HG03103 (cell line): ENCODE data around the gene AHCYL2.
"Not testable (repeated sequence)": the region's sequence is repeated elsewhere in the genome, so short reads cannot be mapped to it uniquely, and the experiment has no call there.

Source experiments
- ATAC-seq: cut with Tn5 transposase; IDR thresholded peaks from one replicate; pipeline ENCODE4 v1.9.1; 2021; ENCODE audit warnings: low read depth; ENCODE audit not compliant: unreplicated experiment

The AHCYL2 gene

DNA sequence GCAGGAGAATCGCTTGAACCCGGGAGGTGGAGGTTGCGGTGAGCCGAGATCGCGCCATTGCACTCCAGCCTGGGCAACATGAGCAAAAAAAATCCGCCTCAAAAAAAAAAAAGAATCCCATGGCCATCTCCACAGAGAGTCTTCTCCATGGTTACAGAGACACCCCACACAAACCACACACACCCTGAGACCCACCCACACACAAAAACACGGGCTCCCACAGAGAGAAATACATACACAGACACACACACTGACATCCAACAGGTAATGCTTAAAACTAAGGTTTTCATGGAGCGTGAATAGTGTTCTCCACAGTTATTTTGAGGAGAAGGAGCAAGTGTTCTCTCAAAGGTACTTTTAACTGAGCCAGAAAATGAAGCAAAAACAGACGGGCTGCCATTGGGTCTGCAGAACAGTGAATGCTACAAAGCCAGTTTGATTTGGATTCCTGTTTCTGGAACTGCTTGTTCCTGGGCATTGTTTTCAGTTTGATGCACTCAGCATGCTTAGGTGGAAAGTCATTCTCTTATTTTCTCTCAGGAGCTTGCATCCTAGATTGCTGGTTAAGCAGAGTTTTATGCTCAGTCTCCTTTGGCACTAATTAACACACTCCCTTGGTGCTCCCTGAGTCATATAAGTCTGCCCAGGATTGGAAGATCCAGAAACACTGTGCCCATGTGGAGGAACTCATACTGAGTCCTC lies 15.4 kb downstream of the AHCYL2 start:
- ATAC-seq = no peak

DNA sequence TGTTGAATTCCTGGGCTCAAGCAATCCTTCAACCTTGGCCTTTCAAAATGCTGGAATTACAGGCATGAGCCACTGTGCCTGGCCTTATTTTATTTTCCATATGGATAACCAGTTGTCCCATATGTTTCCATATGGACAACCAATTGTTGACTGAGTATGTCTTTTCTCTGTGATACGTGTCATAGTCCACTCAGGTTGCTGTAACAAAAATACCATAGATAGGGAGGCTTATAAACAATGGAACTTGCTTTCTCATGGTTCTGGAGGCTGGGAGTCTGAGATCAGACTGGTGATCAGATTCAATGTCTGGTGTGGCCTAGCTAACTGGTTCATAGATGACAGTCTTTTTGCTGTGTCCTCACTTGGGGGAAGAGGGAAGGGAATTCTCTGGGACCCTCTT lies 19.4 kb downstream of the AHCYL2 start:
- no peak for ATAC-seq

DNA sequence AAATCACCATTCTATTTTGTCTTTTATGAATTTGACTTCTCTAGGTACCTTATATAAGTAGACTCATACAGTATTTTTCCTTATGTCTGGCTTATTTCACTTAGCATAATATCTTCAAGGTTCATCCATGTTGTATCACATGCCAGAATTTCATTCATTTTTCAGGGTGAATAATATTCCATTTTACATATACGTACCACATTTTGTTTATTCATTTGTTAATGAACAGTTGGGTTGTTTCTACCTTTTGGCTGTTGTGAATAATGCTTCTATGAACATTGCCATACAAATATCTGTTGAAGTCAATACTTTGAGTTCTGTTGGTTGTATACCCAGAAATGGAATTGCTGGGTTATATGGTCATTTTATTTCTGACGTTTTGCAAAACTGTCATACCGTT lies 20.7 kb downstream of the AHCYL2 start:
- ATAC-seq = no peak

DNA sequence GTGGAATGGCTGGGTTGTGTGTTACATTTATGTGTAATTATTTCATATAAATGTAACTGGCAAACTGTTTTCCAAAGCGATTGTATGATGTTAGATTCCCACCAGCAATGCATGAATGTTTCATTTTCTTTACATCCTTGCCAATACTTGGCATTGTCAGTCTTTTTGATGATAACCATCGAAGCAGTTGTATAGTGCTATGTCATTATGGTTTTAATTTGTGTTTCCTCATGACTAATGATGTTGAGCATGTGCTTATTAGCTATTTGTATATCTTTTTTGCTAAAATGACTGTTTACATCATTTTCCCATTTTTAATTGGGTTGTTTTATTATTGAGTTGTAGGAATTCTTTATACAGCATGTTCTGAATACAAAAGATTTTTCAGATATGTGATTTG lies 22.3 kb downstream of the AHCYL2 start:
- ATAC-seq = no peak

DNA sequence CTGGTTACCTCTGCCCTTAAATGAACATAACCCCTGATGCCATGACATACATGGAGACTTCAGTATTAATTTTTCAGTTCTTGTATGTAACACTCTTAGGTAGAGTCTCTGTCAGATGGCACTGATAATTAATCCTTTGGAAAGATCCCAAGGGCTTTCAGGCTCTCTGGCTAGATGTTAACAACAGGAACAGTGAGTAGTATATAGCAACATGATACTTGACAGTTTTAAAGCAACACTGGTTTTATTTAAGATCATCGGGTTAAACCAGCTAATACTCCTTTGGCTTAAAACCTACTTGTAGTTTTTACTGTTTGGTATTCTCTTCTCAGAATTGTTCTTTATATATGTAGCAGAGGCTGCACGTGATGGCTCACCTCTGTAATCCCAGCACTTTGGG lies 27.3 kb downstream of the AHCYL2 start:
- ATAC-seq = no peak

DNA sequence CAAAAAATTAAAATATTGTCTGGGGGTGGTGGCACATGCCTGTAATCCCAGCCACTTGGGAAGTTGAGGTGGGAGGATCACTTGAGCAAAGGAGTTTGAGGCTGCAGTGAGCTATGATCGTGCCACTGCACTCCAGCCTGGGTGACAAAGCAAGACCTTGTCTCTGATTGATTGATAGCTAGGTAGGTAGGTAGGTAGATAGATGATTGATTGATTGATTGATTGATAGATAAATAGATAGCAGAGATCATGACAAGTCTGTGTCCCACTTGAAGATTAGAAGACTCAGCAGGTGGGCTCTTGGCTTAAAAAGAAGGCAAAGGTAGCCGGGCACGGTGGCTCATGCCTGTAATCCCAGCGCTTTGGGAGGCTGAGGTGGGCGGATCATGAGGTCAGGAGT lies 27.8 kb downstream of the AHCYL2 start:
- not testable (repeated sequence) for ATAC-seq

DNA sequence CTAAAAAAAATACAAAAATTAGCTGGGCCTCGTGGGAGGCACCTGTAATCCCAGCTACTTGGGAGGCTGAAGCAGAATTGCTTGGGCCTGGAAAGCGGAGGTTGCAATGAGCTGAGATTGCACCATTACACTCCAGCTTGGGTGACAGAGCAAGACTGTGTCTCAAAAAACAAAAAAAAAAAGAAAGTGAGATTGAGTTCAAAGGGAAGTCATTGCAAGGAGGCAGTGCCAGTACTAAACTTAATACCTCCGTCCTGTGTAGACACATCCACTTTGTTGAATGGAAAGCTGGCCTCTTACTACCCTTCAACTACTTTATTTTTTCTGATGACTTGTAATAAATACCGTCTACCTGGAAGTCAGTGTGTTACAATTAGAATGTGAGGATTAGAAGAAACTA lies 31.0 kb downstream of the AHCYL2 start:
- ATAC-seq = no peak

DNA sequence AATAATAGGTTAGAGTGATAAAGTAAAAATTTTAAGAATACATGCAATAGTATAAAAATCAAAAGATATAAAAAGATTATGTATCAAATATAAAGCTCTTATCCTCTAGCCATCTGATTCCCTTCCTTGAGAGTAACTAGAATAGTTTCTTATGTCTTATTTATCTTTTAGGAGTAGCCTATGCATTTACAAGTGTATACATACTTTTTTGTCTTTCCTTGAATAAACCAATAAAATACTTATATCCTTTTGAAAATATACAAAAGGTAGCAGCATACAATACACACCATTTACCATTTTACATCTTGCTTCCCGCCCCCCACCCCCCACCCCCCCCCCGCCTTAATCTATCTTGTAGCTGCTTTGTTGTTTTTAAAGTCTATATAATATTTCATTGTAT lies 31.4 kb downstream of the AHCYL2 start:
- ATAC-seq = no peak

DNA sequence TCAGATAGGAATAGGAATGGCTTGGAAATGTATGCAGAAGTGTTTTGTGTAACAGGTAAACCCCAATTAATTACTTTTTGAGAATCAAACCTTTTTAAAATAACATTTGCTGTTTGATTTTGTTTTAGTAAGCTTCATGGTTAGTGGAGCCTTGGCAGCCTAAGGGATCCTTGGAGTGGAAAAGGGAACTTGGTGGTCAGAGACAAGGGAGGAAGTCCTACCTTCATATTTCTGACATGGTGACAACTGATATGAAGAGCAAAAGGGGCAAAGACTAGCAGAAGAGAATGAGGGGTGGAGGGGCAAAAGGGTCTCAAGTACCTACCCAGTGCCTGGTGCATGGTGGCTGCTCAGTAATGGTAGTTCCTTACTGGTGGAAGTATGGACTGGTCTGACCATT lies 32.3 kb downstream of the AHCYL2 start:
- no peak for ATAC-seq

DNA sequence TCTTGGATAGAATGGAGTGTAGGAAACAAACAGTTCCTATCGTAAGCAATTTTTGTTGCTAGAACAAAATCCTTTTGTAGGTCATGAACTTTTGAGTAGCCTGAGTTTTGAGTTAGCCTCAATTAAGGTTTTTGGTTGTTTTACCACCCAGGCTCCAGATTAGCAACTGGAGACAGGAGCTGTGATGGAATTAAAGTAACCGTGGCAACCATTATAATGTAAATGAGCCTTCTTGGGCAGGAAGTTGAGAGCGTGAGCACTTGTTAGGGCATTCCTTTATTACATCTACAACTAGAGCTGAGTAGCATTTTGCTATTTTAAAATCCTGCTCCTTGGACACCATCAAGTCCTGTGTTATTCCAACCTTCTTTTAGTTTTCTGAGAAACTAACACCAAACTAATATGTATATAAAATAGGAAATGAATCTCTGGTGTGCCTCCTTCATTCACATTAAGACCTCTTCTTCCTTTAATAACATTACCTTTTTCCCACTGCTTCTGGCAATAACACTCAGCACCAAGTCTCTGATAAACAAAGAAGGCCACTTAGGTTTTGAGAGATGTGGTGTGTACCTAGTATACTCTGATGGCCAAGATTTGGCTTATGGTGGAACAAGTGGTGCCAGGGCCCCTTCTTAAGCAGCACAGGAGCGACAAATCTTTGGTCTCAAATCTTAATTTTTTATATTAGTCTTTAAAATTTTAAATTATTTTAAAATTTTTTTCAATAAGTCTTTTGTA lies 34.0 kb downstream of the AHCYL2 start:
- no peak for ATAC-seq

DNA sequence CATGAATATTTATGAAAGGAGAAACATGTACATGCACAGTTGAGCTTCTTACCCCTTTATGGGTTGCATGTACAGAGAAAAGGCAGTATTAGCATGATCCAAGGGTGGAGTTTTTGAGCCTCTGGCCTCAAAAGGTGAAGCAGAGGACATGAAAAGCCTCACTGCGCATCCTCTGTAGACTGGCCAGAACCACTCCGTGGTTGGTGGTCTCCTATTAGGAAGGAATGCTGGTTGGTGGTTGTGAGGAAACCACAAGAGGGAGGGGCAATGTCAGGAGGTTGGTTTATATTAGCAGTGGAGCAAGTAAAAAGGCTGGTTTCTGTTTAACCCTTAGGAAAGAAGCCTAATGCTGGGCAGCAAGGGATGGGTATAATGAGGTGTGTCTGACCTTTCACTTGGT lies 37.5 kb downstream of the AHCYL2 start:
- no peak for ATAC-seq

DNA sequence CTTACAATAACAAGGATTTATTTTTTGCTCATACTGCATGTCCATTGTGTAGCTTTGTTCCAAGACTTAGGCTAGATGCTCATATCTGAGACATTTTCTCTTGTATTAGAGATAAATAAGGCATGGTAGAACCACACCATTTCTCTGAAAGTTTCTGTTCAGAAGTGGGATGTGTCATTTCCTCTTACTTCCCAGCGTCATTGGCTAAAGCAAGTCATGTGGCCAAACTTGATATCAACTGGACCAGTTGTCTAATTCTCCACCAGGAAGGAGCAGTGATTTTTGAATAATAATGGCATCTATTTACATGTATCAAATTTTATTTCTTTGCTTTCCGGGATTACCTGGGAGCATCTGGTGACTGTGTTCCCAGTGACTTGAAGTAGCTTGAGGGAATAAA lies 38.3 kb downstream of the AHCYL2 start:
- no peak for ATAC-seq

DNA sequence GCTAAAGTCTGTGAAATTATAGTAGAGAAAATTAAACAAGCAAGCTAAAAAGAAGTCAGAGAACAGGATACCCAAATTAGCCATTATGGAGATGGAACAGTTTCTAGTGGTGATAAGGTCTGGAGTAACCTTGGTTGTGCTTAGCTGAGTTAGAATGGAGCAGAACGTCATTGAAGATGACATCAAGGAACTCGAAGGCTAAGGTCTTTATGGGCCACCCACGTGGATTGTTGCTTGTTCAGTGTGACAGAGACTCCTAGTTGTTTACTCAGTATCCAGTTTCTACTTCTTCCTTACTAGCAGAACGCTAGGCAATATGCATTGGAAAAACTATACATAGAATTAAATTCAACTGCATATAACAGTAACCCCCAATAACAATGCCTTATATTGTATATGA lies 39.7 kb downstream of the AHCYL2 start:
- no peak for ATAC-seq

DNA sequence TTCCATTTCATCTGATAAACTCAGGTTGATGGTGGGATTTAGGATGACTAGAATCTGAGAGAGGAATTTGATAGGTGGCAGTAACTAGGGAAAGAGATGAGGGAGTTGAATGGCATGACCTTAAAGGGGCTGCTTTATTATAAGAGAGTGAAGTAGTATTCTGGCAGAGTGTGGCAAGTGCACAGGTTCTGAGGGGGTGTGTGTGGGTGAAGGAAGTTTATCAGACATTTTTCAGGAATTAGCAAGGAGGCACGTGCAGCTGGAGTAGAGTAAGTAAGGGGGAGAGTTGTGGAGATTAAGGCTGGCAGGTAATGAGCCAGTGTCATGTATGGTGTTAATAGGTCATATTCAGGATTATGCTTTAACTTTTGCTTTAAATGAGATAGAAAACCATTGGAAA lies 40.5 kb downstream of the AHCYL2 start:
- ATAC-seq = no peak

DNA sequence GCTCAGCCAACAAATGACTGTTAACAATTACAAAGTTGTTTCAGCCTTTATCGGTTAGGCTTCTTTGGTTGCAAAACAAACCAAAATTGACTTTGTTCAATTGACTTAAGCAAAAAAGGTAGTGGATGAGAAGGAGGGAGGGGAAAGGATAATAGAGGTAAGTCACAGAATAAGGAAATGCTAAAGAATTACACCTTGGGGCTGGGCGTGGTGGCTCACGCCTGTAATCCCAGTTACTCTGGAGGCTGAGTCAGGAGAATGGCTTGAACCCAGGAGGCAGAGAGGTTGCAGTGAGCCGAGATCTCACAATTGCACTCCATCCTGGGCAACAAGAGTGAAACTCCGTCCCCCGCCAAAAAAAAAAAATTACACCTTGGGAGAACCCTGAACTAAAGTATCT lies 41.4 kb downstream of the AHCYL2 start:
- ATAC-seq = no peak

DNA sequence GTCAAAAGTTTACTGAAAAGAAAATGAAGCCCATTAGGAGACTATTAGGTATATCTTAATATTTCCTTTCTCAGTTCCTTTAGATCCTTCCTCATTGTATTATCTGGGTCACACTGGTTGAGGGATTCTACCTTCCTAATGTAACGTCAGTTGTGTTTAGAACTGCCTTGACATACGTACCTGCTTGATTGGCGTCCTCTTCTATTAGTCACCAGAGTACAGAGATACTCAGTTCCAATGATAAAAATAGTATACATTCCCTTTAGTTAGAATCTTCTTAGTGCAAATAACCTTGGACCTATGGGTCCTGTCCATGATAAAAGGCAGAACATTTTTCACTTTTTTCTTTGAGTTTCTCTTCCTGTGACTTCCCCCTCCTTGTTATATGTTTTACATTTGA lies 45.2 kb downstream of the AHCYL2 start:
- ATAC-seq = no peak

DNA sequence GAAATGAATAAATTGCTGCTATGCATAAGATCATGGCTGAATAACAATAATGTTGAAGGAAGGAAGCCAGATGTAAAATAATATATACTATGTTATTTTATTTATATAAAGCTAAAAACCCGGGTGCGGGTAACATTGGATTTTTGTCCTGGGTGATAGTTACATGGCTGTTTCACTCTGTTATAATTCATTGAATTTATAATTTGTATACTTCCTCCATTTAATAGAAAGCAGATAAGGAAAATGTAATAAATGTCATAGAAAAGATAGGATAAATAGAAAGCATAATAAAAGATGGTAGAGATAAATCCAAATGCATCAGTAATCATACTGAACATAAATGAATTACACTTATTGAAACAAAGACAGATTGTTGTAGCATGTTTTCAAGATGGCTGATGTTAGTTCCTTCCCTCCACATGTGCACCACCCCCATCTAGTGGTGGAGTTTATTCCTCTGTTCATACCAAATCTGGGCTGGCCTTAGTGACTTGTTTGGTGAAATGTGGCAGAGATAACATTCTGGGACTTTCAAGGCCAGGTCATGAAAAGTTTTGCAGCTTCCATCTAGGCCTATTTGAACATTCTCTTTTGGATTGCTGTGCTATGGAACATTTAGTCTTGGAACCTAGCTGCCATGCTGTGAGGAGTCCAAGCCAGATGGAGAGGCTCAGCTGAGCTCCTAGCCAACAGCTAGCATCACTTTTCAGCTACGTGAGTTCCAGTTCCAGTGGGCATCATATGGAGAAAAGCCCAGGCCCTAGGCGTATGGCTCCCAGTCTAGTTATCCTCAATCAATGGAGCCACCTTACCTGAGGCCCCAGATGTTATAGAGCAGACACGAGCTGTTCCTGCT lies 46.9 kb downstream of the AHCYL2 start:
- no peak for ATAC-seq

DNA sequence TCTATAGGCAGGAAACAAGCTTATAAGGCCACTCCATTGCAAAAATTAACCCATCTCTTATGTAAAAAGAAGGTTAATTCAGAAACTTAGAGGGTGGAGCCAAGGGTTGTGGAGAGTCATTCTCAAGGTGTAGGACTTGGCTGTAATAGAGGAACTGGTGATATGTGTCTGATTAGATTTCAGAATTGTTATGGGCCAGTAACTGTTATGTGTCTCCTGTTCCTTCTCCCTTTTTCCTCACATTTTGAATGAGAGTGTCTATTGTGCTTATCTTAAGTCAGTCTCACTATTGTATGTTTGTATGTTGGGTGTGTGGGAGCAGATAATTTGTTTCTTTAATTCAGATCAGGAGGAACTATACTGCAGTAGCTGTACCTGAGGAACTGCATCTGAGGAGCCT lies 49.1 kb downstream of the AHCYL2 start:
- no peak for ATAC-seq

DNA sequence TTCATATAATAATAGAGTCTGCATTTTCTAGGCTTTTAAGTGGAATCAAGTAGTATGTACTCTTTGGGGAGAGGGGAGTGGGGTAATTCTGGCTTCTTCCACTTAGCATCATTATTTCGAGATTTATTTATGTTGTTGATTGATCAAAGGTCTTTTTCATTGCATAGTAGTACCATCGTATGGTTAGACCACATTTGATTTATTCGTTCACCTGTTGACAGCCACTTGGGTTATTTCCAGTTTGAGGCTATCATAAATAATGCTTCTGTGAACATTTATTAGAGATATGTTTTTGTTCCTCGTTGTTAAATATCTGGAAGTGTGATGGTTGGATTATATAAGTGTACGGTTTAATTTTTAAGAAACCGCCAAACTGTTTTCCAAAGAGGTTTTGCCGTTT lies 52.8 kb downstream of the AHCYL2 start:
- no peak for ATAC-seq

DNA sequence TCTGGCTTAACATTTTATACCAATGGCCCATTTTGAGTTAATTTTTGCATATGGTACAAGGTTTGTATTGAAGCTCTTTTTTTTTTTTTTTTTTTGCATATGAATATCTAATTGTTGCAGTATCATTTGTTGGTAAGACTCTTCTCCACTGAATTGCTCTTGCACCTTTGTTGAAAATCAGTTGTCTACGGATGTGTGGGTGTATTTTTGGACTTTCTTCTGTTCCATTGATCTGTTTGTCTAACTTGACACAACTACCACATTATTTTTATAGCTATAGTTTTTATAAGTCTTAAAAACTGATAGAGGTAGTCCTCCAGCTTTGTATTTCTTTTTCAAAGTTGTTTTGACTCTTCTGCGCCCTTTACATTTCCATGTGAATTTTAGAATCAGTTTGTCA lies 53.9 kb downstream of the AHCYL2 start:
- ATAC-seq = no peak

DNA sequence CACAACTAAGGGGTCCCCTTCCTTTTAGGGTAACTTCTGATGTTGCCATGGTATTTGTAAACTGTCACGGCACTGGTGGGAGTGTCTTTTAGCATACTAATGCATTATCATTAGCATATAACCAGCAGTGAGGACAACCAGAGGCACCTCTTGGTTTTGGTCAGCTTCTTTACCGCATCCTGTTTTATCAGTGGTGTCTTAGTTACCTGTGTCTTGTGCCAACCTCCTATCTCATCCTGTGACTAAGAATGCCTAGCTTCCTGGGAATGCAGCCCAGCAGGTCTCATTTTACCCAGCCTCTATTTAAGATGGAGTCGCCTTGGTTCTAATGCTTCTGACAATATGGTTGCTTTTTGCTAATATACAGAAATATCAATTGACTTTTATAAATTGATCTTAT lies 54.9 kb downstream of the AHCYL2 start:
- no peak for ATAC-seq

DNA sequence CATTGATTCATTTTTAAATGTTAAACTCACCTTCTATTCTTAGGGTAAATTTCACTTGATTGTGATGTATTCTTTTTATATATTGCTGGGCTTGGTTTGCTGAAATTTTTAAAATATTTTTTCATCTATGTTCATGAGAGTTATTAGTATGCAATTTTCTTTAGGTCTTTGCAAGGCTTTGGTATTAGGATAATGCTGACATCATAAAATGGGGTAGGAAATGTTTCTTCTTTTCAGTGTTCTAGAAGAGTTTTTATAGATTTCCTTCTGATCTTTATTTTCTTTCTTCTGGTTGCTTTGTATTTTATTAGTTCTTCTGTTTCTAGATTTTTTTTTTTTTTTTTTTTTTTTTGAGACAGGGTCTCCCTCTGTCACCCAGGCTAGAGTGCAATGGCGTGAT lies 56.3 kb downstream of the AHCYL2 start:
- ATAC-seq = no peak
